Activated CD4-positive, alpha-beta memory T cell treated with anti-CD3 and anti-CD28 coated beads, Interleukin-2, amount 10 ng/mL, durations not matched to agents 7 days and 5 days (primary cell): ENCODE data around the gene PALLD. TPM values are rescaled to one million over a fixed set of nuclear protein-coding genes. Genes with fewer than 3 reads are reported as not detected.
"Not testable (repeated sequence)": the region's sequence is repeated elsewhere in the genome, so short reads cannot be mapped to it uniquely, and the experiment has no call there.

Experiments used
- CTCF ChIA-PET: fragments of 350-600 bp; sonication (Branson Sonifier 250); formaldehyde crosslinking; loops from one replicate; lab custom pipeline; 2021; ENCODE audit warnings: antibody characterized with exemption, inconsistent platforms; lab: Charles Lee
- POLR2A ChIA-PET: fragments of 350-600 bp; sonication (Branson Sonifier 250); formaldehyde crosslinking; loops from one replicate; lab custom pipeline; 2021; ENCODE audit warnings: antibody characterized with exemption; lab: Charles Lee
- DNase-seq: peaks from one replicate; pipeline ENCODE4 v3.0.0-alpha.2; 2020
- H3K27ac Mint-ChIP-seq: one replicate; pipeline ENCODE4 v1.8.0; 2021; ENCODE audit warnings: mild to moderate bottlenecking, mixed read lengths
- H3K27me3 Mint-ChIP-seq: one replicate; pipeline ENCODE4 v1.8.0; 2021; ENCODE audit warnings: mixed read lengths
- H3K36me3 Mint-ChIP-seq: one replicate; pipeline ENCODE4 v1.8.0; 2021; ENCODE audit warnings: low read depth, mixed read lengths
- H3K4me1 Mint-ChIP-seq: one replicate; pipeline ENCODE4 v1.8.0; 2021; ENCODE audit warnings: mixed read lengths
- H3K4me3 Mint-ChIP-seq: one replicate; pipeline ENCODE4 v1.8.0; 2021; ENCODE audit warnings: mild to moderate bottlenecking, mixed read lengths
- H3K9me3 Mint-ChIP-seq: one replicate; pipeline ENCODE4 v1.8.0; 2021; ENCODE audit warnings: mixed read lengths
- total RNA-seq, 2 experiments: library from RNA; stranded (reverse); gene quantifications; one replicate each; pipeline ENCODE4 v1.2.3, GENCODE V29; 2021

PALLD gene
- total RNA-seq, 2 experiments from 2014 or later = 5.4 to 5.8 TPM

DNA sequence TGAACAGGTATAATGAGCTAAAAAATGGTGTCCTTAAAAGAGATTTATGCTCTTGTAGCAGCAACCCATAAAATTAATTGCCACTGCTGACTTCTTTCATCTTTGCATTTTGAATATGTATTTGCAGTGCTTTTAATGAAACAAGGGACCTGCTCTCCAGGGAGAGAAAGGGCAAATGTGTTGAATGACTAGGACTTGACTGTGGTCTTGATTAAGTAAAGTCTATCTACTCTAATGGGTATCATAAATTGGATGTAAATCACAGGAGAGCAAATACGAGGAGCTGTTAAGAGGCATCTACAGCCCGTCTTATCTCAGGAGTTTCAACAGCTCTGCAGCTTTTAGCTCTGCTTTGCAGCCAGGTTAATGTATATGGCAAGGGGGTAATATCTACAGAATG lies 216.4 kb downstream of the PALLD start:
- CTCF ChIA-PET = interaction anchor here (0.5 to 0.7 kb wide), 2 partner anchors 9 to 203 kb away, joined by 3 read pairs; no protein-coding TSS in a partner anchor

DNA sequence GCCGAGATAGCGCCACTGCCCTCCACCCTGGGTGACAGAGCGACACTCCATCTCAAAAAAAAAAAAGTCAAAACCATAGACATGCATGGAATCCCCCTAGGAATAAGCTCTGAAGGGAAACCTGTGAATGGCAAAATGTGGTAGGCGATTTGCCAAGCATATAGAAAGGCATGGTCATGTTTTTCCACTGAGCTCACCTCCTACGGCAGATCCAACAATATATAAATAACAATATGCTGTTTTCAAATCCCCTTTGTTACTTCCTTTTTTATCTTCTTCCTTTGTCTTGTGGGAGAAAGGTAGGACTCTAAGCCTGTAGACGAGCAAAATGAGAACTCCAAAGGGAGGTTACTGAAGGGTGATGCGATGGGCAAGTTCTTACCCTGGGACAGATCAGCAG lies 219.0 kb downstream of the PALLD start:
- Mint-ChIP-seq H3K4me1 (peaks cover 2% of the 10 kb centered on the region), H3K4me3 (no peak overlapping the region), H3K27me3 (peaks cover 4% of the 10 kb centered on the region), H3K36me3 (no peaks in the 10 kb centered on the region), H3K27ac (no peak overlapping the region), H3K9me3 (no peaks in the 10 kb centered on the region)
- POLR2A ChIA-PET = no interaction called here
- CTCF ChIA-PET = no interaction called here
- DNase-seq = no peak

More for the DNA sequence above, 216.4 kb downstream of the PALLD start:
- no peak for DNase-seq
- Mint-ChIP-seq H3K27me3 (peaks cover 3% of the 10 kb centered on the region), H3K36me3 (no peaks in the 10 kb centered on the region), H3K27ac (no peak overlapping the region), H3K4me3 (no peak overlapping the region), H3K9me3 (no peaks in the 10 kb centered on the region), H3K4me1 (peaks cover 2% of the 10 kb centered on the region)
- POLR2A ChIA-PET = no interaction called here

- ChIA-PET CTCF (no interaction called here), POLR2A (no interaction called here)
- H3K36me3 Mint-ChIP-seq = no peaks in the 10 kb centered on the region
- peaks cover 7% of the 10 kb centered on the region for H3K27me3 Mint-ChIP-seq
- no peaks in the 10 kb centered on the region for H3K4me1 Mint-ChIP-seq
- no peak overlapping the region for H3K4me3 Mint-ChIP-seq
- no peaks in the 10 kb centered on the region for H3K9me3 Mint-ChIP-seq
- H3K27ac Mint-ChIP-seq = no peak overlapping the region
- DNase-seq = no peak
These were observed 219.7 kb downstream of the PALLD start for GRCh38 chr4:168716406-168717129.

GRCh38 chr4:168717847-168718246 lies 221.0 kb downstream of the PALLD start:
- Mint-ChIP-seq H3K9me3 (no peaks in the 10 kb centered on the region), H3K27me3 (peaks cover 11% of the 10 kb centered on the region), H3K4me3 (no peak overlapping the region), H3K27ac (no peak overlapping the region), H3K4me1 (peaks cover 8% of the 10 kb centered on the region), H3K36me3 (no peaks in the 10 kb centered on the region)
- POLR2A ChIA-PET = no interaction called here
- no peak for DNase-seq
- CTCF ChIA-PET = no interaction called here

DNA sequence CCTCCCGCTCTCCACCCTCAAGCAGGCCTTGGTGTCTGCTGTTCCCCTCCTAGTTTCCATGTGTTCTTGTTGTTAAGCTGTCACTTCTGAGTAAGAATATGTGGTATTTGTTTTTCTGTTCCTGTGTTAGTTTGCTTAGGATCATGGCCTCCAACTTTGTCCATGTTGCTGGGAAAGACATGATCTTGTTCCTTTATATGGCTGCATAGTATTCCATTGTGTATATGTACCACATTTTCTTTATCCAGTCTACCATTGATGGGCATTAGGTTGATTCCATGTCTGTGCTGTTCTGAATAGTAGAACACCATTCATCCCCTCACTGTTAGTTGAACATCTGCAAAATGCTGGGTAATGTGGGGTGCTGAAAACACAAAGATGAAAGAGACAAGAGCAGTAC lies 222.9 kb downstream of the PALLD start:
- peaks cover 15% of the 10 kb centered on the region for H3K4me1 Mint-ChIP-seq
- no peak overlapping the region for H3K27ac Mint-ChIP-seq
- H3K9me3 Mint-ChIP-seq = no peaks in the 10 kb centered on the region
- H3K4me3 Mint-ChIP-seq = no peak overlapping the region
- POLR2A ChIA-PET = no interaction called here
- CTCF ChIA-PET = interaction anchor here (1.1 kb wide), 1 partner anchor 15 kb away, joined by 3 read pairs; no protein-coding TSS in a partner anchor
- DNase-seq = no peak
- peaks cover 12% of the 10 kb centered on the region for H3K27me3 Mint-ChIP-seq
- no peaks in the 10 kb centered on the region for H3K36me3 Mint-ChIP-seq

- CTCF ChIA-PET = interaction anchor here (1.1 kb wide), 1 partner anchor 15 kb away, joined by 3 read pairs; no protein-coding TSS in a partner anchor
These were observed 223.6 kb downstream of the PALLD start for GRCh38 chr4:168720396-168720900.

DNA sequence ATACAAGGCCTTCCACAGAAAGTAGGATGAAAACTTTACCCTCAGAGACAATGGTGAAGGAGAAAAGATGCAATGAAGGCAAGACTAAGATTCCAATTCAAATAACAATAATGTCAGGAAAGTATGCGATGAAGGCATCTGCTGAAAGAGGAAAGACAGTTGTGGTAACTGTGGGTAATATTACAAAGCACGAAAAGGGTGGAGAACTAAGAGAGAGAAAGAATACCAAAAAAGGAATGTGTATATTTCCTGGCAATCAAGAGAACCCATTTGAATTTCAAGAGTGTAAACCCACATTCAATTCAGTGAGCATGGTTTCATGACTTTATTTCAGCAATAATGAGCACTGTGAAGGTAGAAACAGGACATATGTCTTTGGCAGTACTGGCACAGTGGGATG lies 225.5 kb downstream of the PALLD start:
- DNase-seq = no peak
- Mint-ChIP-seq H3K36me3 (no peaks in the 10 kb centered on the region), H3K27ac (peak overlapping the region; percentile 24), H3K27me3 (peaks cover 14% of the 10 kb centered on the region), H3K9me3 (no peaks in the 10 kb centered on the region), H3K4me1 (peaks cover 16% of the 10 kb centered on the region), H3K4me3 (no peak overlapping the region)
- POLR2A ChIA-PET = no interaction called here
- CTCF ChIA-PET = no interaction called here

More at GRCh38 chr4:168720396-168720900, 223.6 kb downstream of the PALLD start:
- Mint-ChIP-seq H3K36me3 (no peaks in the 10 kb centered on the region), H3K4me3 (no peak overlapping the region), H3K4me1 (peaks cover 16% of the 10 kb centered on the region), H3K27me3 (peaks cover 12% of the 10 kb centered on the region), H3K9me3 (no peaks in the 10 kb centered on the region), H3K27ac (no peak overlapping the region)
- POLR2A ChIA-PET = no interaction called here
- no peak for DNase-seq

DNA sequence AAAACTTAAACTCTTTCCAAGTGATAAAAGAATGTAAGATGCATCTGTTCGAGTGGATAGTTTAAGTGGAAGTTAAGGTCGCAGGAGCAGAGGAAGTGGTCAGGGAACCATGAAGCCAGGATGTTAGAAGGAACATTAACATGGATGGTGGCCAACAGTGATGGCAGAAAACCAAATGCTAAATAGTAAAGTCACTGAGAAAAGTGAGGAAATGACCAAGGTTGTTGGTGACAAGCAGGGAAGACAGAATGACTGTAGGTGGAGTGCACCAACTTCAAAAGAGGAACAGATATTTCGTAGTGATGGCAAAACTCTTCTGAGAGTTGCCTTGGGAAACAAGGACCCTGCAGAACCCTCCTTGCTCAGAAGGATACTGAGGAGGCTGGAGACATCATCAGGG lies 226.2 kb downstream of the PALLD start:
- no peaks in the 10 kb centered on the region for H3K9me3 Mint-ChIP-seq
- peaks cover 16% of the 10 kb centered on the region for H3K27me3 Mint-ChIP-seq
- peaks cover 16% of the 10 kb centered on the region for H3K4me1 Mint-ChIP-seq
- CTCF ChIA-PET = no interaction called here
- H3K27ac Mint-ChIP-seq = no peak overlapping the region
- POLR2A ChIA-PET = no interaction called here
- H3K36me3 Mint-ChIP-seq = no peaks in the 10 kb centered on the region
- no peak overlapping the region for H3K4me3 Mint-ChIP-seq
- no peak for DNase-seq

- peaks cover 16% of the 10 kb centered on the region for H3K27me3 Mint-ChIP-seq
- ChIA-PET POLR2A (no interaction called here), CTCF (no interaction called here)
- H3K4me1 Mint-ChIP-seq = peaks cover 16% of the 10 kb centered on the region
- no peak overlapping the region for H3K27ac Mint-ChIP-seq
- DNase-seq = no peak
- no peak overlapping the region for H3K4me3 Mint-ChIP-seq
- no peaks in the 10 kb centered on the region for H3K9me3 Mint-ChIP-seq
- H3K36me3 Mint-ChIP-seq = no peaks in the 10 kb centered on the region
These were observed 226.7 kb downstream of the PALLD start for GRCh38 chr4:168723569-168723968.

DNA sequence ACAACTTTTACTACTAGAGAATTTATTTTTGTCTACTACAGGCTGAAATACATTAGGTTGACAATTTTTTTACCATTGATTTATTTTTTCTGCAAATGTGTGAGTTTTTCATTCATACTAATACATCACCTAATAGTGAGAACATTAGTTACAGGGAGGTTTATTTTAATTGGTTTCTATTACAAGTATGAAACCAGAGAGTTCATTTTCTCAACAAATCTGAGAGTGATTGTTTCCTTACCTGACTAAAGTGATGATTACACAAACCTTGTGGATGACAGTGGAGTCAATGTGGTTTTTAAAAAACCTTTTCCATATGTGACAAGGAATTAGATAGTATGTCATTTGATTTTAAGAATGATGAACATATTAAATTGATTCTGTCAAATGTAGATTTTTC lies 227.4 kb downstream of the PALLD start:
- H3K9me3 Mint-ChIP-seq = no peaks in the 10 kb centered on the region
- ChIA-PET POLR2A (no interaction called here), CTCF (no interaction called here)
- H3K4me3 Mint-ChIP-seq = no peak overlapping the region
- DNase-seq = no peak
- no peak overlapping the region for H3K27ac Mint-ChIP-seq
- peaks cover 16% of the 10 kb centered on the region for H3K4me1 Mint-ChIP-seq
- H3K27me3 Mint-ChIP-seq = peaks cover 16% of the 10 kb centered on the region
- H3K36me3 Mint-ChIP-seq = no peaks in the 10 kb centered on the region

DNA sequence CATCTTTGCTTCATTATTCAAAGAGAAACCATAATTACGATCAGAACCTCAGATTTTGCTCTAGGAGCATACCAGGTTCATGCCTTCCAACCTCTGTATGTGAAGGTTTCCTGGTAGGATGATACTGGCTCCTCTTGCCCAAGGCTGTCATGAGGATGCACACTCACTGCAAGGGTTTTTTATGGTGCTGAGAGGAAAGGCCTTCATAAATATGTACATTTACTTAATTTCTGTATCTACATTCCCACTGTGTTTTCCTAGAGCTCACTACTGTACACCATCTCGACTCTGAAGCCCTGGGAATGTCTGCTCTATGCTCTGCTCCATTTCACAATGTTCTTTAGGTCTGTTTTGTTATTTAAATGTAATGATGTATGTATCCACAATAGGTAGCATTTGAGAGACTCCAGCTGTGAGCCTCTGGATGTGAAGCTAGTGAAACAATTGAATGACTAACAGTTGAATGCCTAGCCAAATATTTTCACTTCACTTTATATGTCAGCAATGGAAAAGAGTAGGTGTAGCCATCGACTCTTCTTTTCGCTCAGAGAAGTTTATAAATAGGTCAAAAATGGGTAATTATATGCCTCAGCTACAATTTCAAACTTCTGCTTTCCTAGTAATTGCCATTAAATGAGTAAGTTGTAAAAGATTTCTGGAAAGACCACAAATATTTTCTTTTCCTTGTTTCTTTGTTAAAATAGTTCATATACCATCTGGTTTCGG lies 228.0 kb downstream of the PALLD start:
- Mint-ChIP-seq H3K27ac (no peak overlapping the region), H3K27me3 (peaks cover 21% of the 10 kb centered on the region), H3K9me3 (no peaks in the 10 kb centered on the region), H3K4me3 (no peak overlapping the region), H3K4me1 (peaks cover 16% of the 10 kb centered on the region), H3K36me3 (no peaks in the 10 kb centered on the region)
- CTCF ChIA-PET = no interaction called here
- POLR2A ChIA-PET = no interaction called here
- no peak for DNase-seq

GRCh38 chr4:168725930-168726329 lies 229.1 kb downstream of the PALLD start:
- Mint-ChIP-seq H3K27ac (no peak overlapping the region), H3K27me3 (peaks cover 24% of the 10 kb centered on the region), H3K9me3 (no peaks in the 10 kb centered on the region), H3K36me3 (no peaks in the 10 kb centered on the region), H3K4me3 (no peak overlapping the region), H3K4me1 (peaks cover 16% of the 10 kb centered on the region)
- DNase-seq = no peak
- CTCF ChIA-PET = no interaction called here
- POLR2A ChIA-PET = no interaction called here

GRCh38 chr4:168727181-168727580 lies 230.3 kb downstream of the PALLD start:
- H3K27me3 Mint-ChIP-seq = peaks cover 26% of the 10 kb centered on the region
- H3K27ac Mint-ChIP-seq, POLR2A ChIA-PET, H3K4me3 Mint-ChIP-seq, DNase-seq, H3K9me3 Mint-ChIP-seq, H3K36me3 Mint-ChIP-seq: not testable (repeated sequence)
- CTCF ChIA-PET = interaction anchor here (1.2 kb wide), 1 partner anchor 194 kb away, joined by 4 read pairs; no protein-coding TSS in a partner anchor
- H3K4me1 Mint-ChIP-seq = peaks cover 15% of the 10 kb centered on the region
